HepG2 (cell line): Measurements from ENCODE around the gene RBM45. TPM values are rescaled to one million over a fixed set of nuclear protein-coding genes. Genes with fewer than 3 reads are reported as not detected.

Experiments used
- ATF3 ChIP-seq: sonication (generic); formaldehyde crosslinking; IDR thresholded peaks from 2 replicates; pipeline ENCODE4 v1.4.0; 2020; ENCODE audit warnings: missing genetic modification reagents
- FOXK1 ChIP-seq: sonication (generic); formaldehyde crosslinking; IDR thresholded peaks from 2 replicates; pipeline ENCODE4 v1.4.0; 2020; ENCODE audit warnings: low read depth, missing genetic modification reagents, borderline replicate concordance
- KDM1A ChIP-seq: IDR thresholded peaks from 2 replicates; pipeline ENCODE4 v1.6.1; 2016; ENCODE audit warnings: missing compliant biosample characterization
- MXD1 ChIP-seq: sonication (generic); formaldehyde crosslinking; IDR thresholded peaks from 2 replicates; pipeline ENCODE4 v1.4.0; 2020; ENCODE audit warnings: mild to moderate bottlenecking, missing genetic modification reagents
- NFYB ChIP-seq: sonication (generic); formaldehyde crosslinking; IDR thresholded peaks from 2 replicates; pipeline ENCODE4 v1.4.0; 2020; ENCODE audit warnings: missing genetic modification reagents
- PRMT3 ChIP-seq: sonication (generic); formaldehyde crosslinking; IDR thresholded peaks from 2 replicates; pipeline ENCODE4 v1.8.1; 2022; ENCODE audit warnings: low read depth, mild to moderate bottlenecking, moderate library complexity, missing genetic modification reagents, borderline replicate concordance
- RORA ChIP-seq: sonication (generic); formaldehyde crosslinking; IDR thresholded peaks from 2 replicates; pipeline ENCODE4 v1.5.0; 2020; ENCODE audit warnings: mild to moderate bottlenecking, missing genetic modification reagents, moderate library complexity
- RXRA ChIP-seq: sonication (generic); formaldehyde crosslinking; IDR thresholded peaks from 2 replicates; pipeline ENCODE4 v1.5.1; 2020; ENCODE audit warnings: missing genetic modification reagents
- SMARCC2 ChIP-seq: fragments of 450-650 bp; IDR thresholded peaks from 2 replicates; pipeline ENCODE4 v1.6.1; 2017; ENCODE audit warnings: antibody characterized with exemption, mild to moderate bottlenecking
- THRA ChIP-seq: sonication (generic); formaldehyde crosslinking; IDR thresholded peaks from 2 replicates; pipeline ENCODE4 v1.4.0; 2020; ENCODE audit warnings: missing genetic modification reagents, borderline replicate concordance
- THYN1 ChIP-seq: sonication (generic); formaldehyde crosslinking; IDR thresholded peaks from 2 replicates; pipeline ENCODE4 v1.8.1; 2023; ENCODE audit warnings: low read depth, mild to moderate bottlenecking, moderate library complexity, missing genetic modification reagents, borderline replicate concordance
- TIGD3 ChIP-seq: sonication (generic); formaldehyde crosslinking; IDR thresholded peaks from 2 replicates; pipeline ENCODE4 v1.5.1; 2020; ENCODE audit warnings: mild to moderate bottlenecking, missing genetic modification reagents, borderline replicate concordance
- TRIM24 ChIP-seq: sonication (generic); formaldehyde crosslinking; IDR thresholded peaks from 2 replicates; pipeline ENCODE4 v1.8.0; 2022; ENCODE audit warnings: mild to moderate bottlenecking, missing genetic modification reagents
- ZBTB21 ChIP-seq: sonication (generic); formaldehyde crosslinking; IDR thresholded peaks from 2 replicates; pipeline ENCODE4 v1.4.0; 2020; ENCODE audit warnings: missing genetic modification reagents
- ZKSCAN5 ChIP-seq: sonication (generic); formaldehyde crosslinking; IDR thresholded peaks from 2 replicates; pipeline ENCODE4 v1.5.1; 2020; ENCODE audit warnings: mild to moderate bottlenecking, missing genetic modification reagents
- ZNF234 ChIP-seq: sonication (generic); formaldehyde crosslinking; conservative IDR thresholded peaks from 2 replicates; pipeline ENCODE4 v1.5.1; 2020; ENCODE audit warnings: mild to moderate bottlenecking, missing genetic modification reagents
- ZNF292 ChIP-seq: sonication (generic); formaldehyde crosslinking; IDR thresholded peaks from 2 replicates; pipeline ENCODE4 v1.8.1; 2022; ENCODE audit warnings: mild to moderate bottlenecking, low read depth, missing genetic modification reagents, borderline replicate concordance
- ZNF367 ChIP-seq: sonication (generic); formaldehyde crosslinking; IDR thresholded peaks from 2 replicates; pipeline ENCODE4 v1.4.0; 2020; ENCODE audit warnings: missing genetic modification reagents, borderline replicate concordance
- ZNF512B ChIP-seq: sonication (generic); formaldehyde crosslinking; IDR thresholded peaks from 2 replicates; pipeline ENCODE4 v1.5.1; 2020; ENCODE audit warnings: missing genetic modification reagents, mild to moderate bottlenecking, borderline replicate concordance
- ZNF660 ChIP-seq: sonication (generic); formaldehyde crosslinking; IDR thresholded peaks from 2 replicates; pipeline ENCODE4 v1.5.1; 2020; ENCODE audit warnings: mild to moderate bottlenecking, low read depth, missing genetic modification reagents, borderline replicate concordance
- ZNF7 ChIP-seq: IDR thresholded peaks from 2 replicates; pipeline ENCODE4 v1.6.1; 2016; ENCODE audit warnings: missing biosample characterization, missing genetic modification reagents
- ZNF777 ChIP-seq: sonication (generic); formaldehyde crosslinking; IDR thresholded peaks from 2 replicates; pipeline ENCODE4 v1.4.0; 2020; ENCODE audit warnings: missing genetic modification reagents
- ZSCAN30 ChIP-seq: sonication (generic); formaldehyde crosslinking; IDR thresholded peaks from 2 replicates; pipeline ENCODE4 v1.5.0; 2020; ENCODE audit warnings: mild to moderate bottlenecking, missing genetic modification reagents
- polyA plus RNA-seq, 8 experiments: library from polyadenylated mRNA; depleted of rRNA in 3 of 8; stranded (reverse) in 7 of 8; unstranded in 1 of 8; fragments of >200 nt; fragmentation: Illumina TruSeq in 4 of 8; extraction: Trizol in 4 of 8; gene quantifications; 2 replicates each; pipeline versions ENCODE4 v1.2.1 to v1.2.3, GENCODE V29; 2011 to 2016; ENCODE audit warnings: low read depth in 4 of 8, missing spikeins in 1 of 8, mixed read lengths in 1 of 8; ENCODE audit not compliant: insufficient read depth in 1 of 8
- total RNA-seq, 5 experiments: library from RNA; depleted of rRNA; stranded (reverse); fragments of >200 nt; fragmentation: Illumina TruSeq; extraction: Trizol; gene quantifications; 2 replicates each; pipeline ENCODE4 v1.2.3, GENCODE V29; 2016; ENCODE audit warnings: low read depth in 1 of 5

RBM45 gene
- total and polyA plus RNA-seq, 2 of the 13 experiments (the other 11 are each of a cell fraction or from before 2014, with no cell fraction given): 5.7 to 25.2 TPM

GRCh38 chr2:178112202-178113152 is at the start of gene RBM45 (continued):
- peak; percentile 80; the same call in 1 of the 2 replicates for TF ChIP-seq THRA (CRISPR knock-in tag)
- TF ChIP-seq ZNF777 (CRISPR knock-in tag): peak; percentile 69
- TF ChIP-seq FOXK1 (CRISPR knock-in tag): peak; percentile 80
- no peak for TF ChIP-seq SMARCC2
- no peak for TF ChIP-seq ZBTB21
- no peak for TF ChIP-seq ZNF660 (CRISPR knock-in tag)
- TF ChIP-seq ZNF234: 0 out of 2 replicates have a peak, but pooled peaks have one; percentile 21
- peak; percentile 99 for TF ChIP-seq ZNF292 (CRISPR knock-in tag)
- TF ChIP-seq ZKSCAN5 (CRISPR knock-in tag): 0 out of 2 replicates have a peak, but pooled peaks have one; percentile 20
- 0 out of 2 replicates have a peak, but pooled peaks have one; percentile 23 for TF ChIP-seq ZNF367 (CRISPR knock-in tag)
- peak; percentile 90 for TF ChIP-seq MXD1
- peak; percentile 55; the same call in 1 of the 2 replicates for TF ChIP-seq ZNF7 (CRISPR knock-in tag)
- TF ChIP-seq KDM1A (CRISPR knock-in tag): no peak
- TF ChIP-seq TIGD3: peak; percentile 89; the same call in 1 of the 2 replicates
- TF ChIP-seq PRMT3 (CRISPR knock-in tag): peak; percentile 94
- no peak for TF ChIP-seq RORA (CRISPR knock-in tag)
- TF ChIP-seq ZSCAN30 (CRISPR knock-in tag): no peak
- 0 out of 2 replicates have a peak, but pooled peaks have one; percentile 48 for TF ChIP-seq THYN1 (CRISPR knock-in tag)
- peak; percentile 99; the same call in 1 of the 2 replicates for TF ChIP-seq ZNF512B (CRISPR knock-in tag)
- TF ChIP-seq NFYB (CRISPR knock-in tag): peak; percentile 39
- peak; percentile 86 for TF ChIP-seq RXRA (CRISPR knock-in tag)
- TF ChIP-seq ATF3: no peak; the same call in 1 of the 2 replicates
- TF ChIP-seq TRIM24: no peak
